ENCODE data around the gene MGAT1. TPM values are rescaled to one million over a fixed set of nuclear protein-coding genes. Genes with fewer than 3 reads are reported as not detected.

The MGAT1 gene
- total and polyA plus RNA-seq, 2 experiments from 2014 or later: 23.7 to 81.4 TPM

DNA sequence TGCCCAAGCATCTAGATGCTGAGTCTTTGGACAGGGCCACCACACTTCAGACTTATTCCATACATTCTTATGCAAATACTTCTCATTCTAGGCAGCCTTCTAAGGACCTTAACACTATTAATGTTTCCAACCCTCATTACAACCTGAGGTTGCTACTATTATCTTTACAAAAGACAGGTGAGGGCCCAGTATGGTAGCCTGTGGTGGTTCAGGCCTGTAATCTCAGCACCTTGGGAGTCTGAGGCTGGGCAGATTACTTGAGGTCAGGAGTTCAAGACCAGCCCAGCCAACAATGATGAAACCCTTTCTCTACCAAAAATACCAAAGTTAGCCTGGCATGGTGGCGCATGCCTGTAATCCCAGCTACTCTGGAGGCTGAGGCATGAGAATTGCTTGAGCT is 42.3 kb upstream of the MGAT1 start:
- Mint-ChIP-seq H3K4me3 (no peak overlapping the region), H3K27me3 (ENCODE audit: insufficient read depth, low read depth, poor library complexity) (peaks cover 23% of the 10 kb centered on the region), H3K4me1 (no peaks in the 10 kb centered on the region; the same call in 2 of the 3 replicates), H3K9me3 (peaks cover 66% of the 10 kb centered on the region), H3K36me3 (ENCODE audit: low read depth) (peaks cover 67% of the 10 kb centered on the region), H3K27ac (no peak overlapping the region)
- Histone ChIP-seq H3K27me3 (ENCODE audit: insufficient read depth) (no peaks in the 10 kb centered on the region), H3K4me2 (peak overlapping the region; percentile 45; the same call in 1 of the 2 replicates), H2AFZ (no peak overlapping the region), H3K36me3 (ENCODE audit: insufficient read depth) (peaks cover 21% of the 10 kb centered on the region), H3K79me2 (replicated peaks; ENCODE audit: insufficient read depth) (no peaks in the 10 kb centered on the region), H3K27ac (ENCODE audit: low read depth) (no peak overlapping the region), H3K9me2 (ENCODE audit: insufficient read depth) (peaks cover 5% of the 10 kb centered on the region; the same call in 1 of the 2 replicates), H3K4me3 (no peak overlapping the region), H4K20me1 (replicated peaks; ENCODE audit: insufficient read depth) (no peaks in the 10 kb centered on the region; the same call in none of the 2 replicates), H3F3A (replicated peaks; ENCODE audit: low read depth) (no peaks in the 10 kb centered on the region), H3K4me1 (ENCODE audit: insufficient read depth) (no peaks in the 10 kb centered on the region; the same call in 1 of the 2 replicates)
- DNase-seq (ENCODE audit: low spot score) (no peak), ATAC-seq (peak; percentile 84)
- TF ChIP-seq EZH2 (IDR thresholded peaks at IDR 0.05; ENCODE audit: low read depth, unreplicated experiment) (no peak), ZNF331 (CRISPR knock-in tag; IDR thresholded peaks at IDR 0.05; ENCODE audit: low read depth) (no peak), NANOG (IDR thresholded peaks at IDR 0.05; ENCODE audit: borderline replicate concordance) (no peak), EZH2phosphoT487 (IDR thresholded peaks at IDR 0.05; ENCODE audit: unreplicated experiment) (no peak), POLR2AphosphoS5 (IDR thresholded peaks at IDR 0.05; ENCODE audit: low read depth) (no peak)
- TF ChIP-seq, protein P1, sequence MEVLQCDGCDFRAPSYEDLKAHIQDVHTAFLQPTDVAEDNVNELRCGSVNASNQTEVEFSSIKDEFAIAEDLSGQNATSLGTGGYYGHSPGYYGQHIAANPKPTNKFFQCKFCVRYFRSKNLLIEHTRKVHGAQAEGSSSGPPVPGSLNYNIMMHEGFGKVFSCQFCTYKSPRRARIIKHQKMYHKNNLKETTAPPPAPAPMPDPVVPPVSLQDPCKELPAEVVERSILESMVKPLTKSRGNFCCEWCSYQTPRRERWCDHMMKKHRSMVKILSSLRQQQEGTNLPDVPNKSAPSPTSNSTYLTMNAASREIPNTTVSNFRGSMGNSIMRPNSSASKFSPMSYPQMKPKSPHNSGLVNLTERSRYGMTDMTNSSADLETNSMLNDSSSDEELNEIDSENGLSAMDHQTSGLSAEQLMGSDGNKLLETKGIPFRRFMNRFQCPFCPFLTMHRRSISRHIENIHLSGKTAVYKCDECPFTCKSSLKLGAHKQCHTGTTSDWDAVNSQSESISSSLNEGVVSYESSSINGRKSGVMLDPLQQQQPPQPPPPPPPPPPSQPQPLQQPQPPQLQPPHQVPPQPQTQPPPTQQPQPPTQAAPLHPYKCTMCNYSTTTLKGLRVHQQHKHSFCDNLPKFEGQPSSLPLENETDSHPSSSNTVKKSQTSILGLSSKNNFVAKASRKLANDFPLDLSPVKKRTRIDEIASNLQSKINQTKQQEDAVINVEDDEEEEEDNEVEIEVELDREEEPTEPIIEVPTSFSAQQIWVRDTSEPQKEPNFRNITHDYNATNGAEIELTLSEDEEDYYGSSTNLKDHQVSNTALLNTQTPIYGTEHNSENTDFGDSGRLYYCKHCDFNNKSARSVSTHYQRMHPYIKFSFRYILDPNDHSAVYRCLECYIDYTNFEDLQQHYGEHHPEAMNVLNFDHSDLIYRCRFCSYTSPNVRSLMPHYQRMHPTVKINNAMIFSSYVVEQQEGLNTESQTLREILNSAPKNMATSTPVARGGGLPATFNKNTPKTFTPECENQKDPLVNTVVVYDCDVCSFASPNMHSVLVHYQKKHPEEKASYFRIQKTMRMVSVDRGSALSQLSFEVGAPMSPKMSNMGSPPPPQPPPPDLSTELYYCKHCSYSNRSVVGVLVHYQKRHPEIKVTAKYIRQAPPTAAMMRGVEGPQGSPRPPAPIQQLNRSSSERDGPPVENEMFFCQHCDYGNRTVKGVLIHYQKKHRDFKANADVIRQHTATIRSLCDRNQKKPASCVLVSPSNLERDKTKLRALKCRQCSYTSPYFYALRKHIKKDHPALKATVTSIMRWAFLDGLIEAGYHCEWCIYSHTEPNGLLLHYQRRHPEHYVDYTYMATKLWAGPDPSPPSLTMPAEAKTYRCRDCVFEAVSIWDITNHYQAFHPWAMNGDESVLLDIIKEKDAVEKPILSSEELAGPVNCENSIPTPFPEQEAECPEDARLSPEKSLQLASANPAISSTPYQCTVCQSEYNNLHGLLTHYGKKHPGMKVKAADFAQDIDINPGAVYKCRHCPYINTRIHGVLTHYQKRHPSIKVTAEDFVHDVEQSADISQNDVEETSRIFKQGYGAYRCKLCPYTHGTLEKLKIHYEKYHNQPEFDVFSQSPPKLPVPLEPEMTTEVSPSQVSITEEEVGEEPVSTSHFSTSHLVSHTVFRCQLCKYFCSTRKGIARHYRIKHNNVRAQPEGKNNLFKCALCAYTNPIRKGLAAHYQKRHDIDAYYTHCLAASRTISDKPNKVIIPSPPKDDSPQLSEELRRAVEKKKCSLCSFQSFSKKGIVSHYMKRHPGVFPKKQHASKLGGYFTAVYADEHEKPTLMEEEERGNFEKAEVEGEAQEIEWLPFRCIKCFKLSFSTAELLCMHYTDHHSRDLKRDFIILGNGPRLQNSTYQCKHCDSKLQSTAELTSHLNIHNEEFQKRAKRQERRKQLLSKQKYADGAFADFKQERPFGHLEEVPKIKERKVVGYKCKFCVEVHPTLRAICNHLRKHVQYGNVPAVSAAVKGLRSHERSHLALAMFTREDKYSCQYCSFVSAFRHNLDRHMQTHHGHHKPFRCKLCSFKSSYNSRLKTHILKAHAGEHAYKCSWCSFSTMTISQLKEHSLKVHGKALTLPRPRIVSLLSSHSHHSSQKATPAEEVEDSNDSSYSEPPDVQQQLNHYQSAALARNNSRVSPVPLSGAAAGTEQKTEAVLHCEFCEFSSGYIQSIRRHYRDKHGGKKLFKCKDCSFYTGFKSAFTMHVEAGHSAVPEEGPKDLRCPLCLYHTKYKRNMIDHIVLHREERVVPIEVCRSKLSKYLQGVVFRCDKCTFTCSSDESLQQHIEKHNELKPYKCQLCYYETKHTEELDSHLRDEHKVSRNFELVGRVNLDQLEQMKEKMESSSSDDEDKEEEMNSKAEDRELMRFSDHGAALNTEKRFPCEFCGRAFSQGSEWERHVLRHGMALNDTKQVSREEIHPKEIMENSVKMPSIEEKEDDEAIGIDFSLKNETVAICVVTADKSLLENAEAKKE (CRISPR knock-in tag; IDR thresholded peaks at IDR 0.05): 0 out of 2 replicates have a peak, but pooled peaks have one; percentile 7

DNA sequence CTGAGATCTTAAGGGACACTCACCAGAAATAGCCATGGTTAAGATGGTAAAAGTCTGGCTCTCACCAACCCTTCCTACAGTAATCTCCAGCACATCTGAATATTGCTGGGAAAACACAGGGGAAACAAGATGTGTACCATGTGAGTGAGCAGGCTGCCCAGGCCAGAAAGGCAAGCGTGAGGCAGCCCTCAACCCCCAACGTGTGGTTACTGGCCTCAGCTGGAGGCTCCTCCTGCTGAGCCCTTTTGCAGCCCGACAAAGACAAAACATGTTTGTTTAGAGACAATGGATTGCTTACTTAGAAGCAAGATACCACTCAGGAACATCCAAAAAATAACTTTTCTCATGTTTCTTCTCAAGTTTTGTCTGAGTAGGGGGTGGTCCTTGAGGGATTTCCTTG is 41.8 kb upstream of the MGAT1 start:
- Mint-ChIP-seq H3K27ac (no peak overlapping the region), H3K4me1 (no peaks in the 10 kb centered on the region; the same call in 2 of the 3 replicates), H3K4me3 (no peak overlapping the region), H3K9me3 (peaks cover 64% of the 10 kb centered on the region), H3K27me3 (ENCODE audit: insufficient read depth, low read depth, poor library complexity) (peaks cover 23% of the 10 kb centered on the region), H3K36me3 (ENCODE audit: low read depth) (peaks cover 63% of the 10 kb centered on the region)
- no peaks in the 10 kb centered on the region for H3F3A ChIP-seq (replicated peaks; ENCODE audit: low read depth)
- no peaks in the 10 kb centered on the region for H3K27me3 ChIP-seq (ENCODE audit: insufficient read depth)
- ATAC-seq (peak; percentile 91), DNase-seq (ENCODE audit: low spot score) (no peak)
- H2AFZ ChIP-seq: no peak overlapping the region
- H3K4me2 ChIP-seq: peak overlapping the region; percentile 45; the same call in 1 of the 2 replicates
- peaks cover 17% of the 10 kb centered on the region for H3K36me3 ChIP-seq (ENCODE audit: insufficient read depth)
- no peaks in the 10 kb centered on the region; the same call in none of the 2 replicates for H4K20me1 ChIP-seq (replicated peaks; ENCODE audit: insufficient read depth)
- no peaks in the 10 kb centered on the region for H3K79me2 ChIP-seq (replicated peaks; ENCODE audit: insufficient read depth)
- H3K4me3 ChIP-seq: no peak overlapping the region
- peaks cover 5% of the 10 kb centered on the region; the same call in 1 of the 2 replicates for H3K9me2 ChIP-seq (ENCODE audit: insufficient read depth)
- no peaks in the 10 kb centered on the region; the same call in 1 of the 2 replicates for H3K4me1 ChIP-seq (ENCODE audit: insufficient read depth)
- no peak overlapping the region for H3K27ac ChIP-seq (ENCODE audit: low read depth)
- TF ChIP-seq JUNB (IDR thresholded peaks at IDR 0.05; ENCODE audit: unreplicated experiment): no peak
- TF ChIP-seq, protein P2, sequence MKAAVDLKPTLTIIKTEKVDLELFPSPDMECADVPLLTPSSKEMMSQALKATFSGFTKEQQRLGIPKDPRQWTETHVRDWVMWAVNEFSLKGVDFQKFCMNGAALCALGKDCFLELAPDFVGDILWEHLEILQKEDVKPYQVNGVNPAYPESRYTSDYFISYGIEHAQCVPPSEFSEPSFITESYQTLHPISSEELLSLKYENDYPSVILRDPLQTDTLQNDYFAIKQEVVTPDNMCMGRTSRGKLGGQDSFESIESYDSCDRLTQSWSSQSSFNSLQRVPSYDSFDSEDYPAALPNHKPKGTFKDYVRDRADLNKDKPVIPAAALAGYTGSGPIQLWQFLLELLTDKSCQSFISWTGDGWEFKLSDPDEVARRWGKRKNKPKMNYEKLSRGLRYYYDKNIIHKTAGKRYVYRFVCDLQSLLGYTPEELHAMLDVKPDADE (IDR thresholded peaks at IDR 0.05): no peak
- TF ChIP-seq EZH2phosphoT487 (IDR thresholded peaks at IDR 0.05; ENCODE audit: unreplicated experiment): no peak
- TF ChIP-seq NANOG (IDR thresholded peaks at IDR 0.05; ENCODE audit: borderline replicate concordance): no peak
- no peak for TF ChIP-seq ZNF331 (CRISPR knock-in tag; IDR thresholded peaks at IDR 0.05; ENCODE audit: low read depth)
- TF ChIP-seq POLR2AphosphoS5 (IDR thresholded peaks at IDR 0.05; ENCODE audit: low read depth): no peak
- TF ChIP-seq CREB1 (CRISPR knock-in tag; IDR thresholded peaks at IDR 0.05; ENCODE audit: low read depth): no peak
- TF ChIP-seq, protein P3, sequence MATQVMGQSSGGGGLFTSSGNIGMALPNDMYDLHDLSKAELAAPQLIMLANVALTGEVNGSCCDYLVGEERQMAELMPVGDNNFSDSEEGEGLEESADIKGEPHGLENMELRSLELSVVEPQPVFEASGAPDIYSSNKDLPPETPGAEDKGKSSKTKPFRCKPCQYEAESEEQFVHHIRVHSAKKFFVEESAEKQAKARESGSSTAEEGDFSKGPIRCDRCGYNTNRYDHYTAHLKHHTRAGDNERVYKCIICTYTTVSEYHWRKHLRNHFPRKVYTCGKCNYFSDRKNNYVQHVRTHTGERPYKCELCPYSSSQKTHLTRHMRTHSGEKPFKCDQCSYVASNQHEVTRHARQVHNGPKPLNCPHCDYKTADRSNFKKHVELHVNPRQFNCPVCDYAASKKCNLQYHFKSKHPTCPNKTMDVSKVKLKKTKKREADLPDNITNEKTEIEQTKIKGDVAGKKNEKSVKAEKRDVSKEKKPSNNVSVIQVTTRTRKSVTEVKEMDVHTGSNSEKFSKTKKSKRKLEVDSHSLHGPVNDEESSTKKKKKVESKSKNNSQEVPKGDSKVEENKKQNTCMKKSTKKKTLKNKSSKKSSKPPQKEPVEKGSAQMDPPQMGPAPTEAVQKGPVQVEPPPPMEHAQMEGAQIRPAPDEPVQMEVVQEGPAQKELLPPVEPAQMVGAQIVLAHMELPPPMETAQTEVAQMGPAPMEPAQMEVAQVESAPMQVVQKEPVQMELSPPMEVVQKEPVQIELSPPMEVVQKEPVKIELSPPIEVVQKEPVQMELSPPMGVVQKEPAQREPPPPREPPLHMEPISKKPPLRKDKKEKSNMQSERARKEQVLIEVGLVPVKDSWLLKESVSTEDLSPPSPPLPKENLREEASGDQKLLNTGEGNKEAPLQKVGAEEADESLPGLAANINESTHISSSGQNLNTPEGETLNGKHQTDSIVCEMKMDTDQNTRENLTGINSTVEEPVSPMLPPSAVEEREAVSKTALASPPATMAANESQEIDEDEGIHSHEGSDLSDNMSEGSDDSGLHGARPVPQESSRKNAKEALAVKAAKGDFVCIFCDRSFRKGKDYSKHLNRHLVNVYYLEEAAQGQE (IDR thresholded peaks at IDR 0.05; ENCODE audit: unreplicated experiment): no peak
- no peak for TF ChIP-seq ZNF114 (CRISPR knock-in tag; IDR thresholded peaks at IDR 0.05)
